H1 (cell line): ENCODE measurements around the gene SND1. TPM values are rescaled to one million over a fixed set of nuclear protein-coding genes. Genes with fewer than 3 reads are reported as not detected.

Experiments used
- CTCF ChIA-PET: fragments of 300-600 bp; sonication (Branson Sonifier 250); formaldehyde crosslinking; loops from one replicate; lab custom pipeline; 2021; ENCODE audit not compliant: partially characterized antibody; lab: Charles Lee
- POLR2A ChIA-PET: fragments of 300-600 bp; sonication (Branson Sonifier 250); formaldehyde crosslinking; loops from one replicate; lab custom pipeline; 2021; ENCODE audit warnings: inconsistent platforms; ENCODE audit not compliant: partially characterized antibody; lab: Charles Lee
- DNase-seq, 2 experiments: peaks; one replicate each; pipeline versions ENCODE4 v3.0.0 to v3.0.0-alpha.2; 2010 to 2022; ENCODE audit warnings: low spot score in 2 of 2, low read depth in 1 of 2, mixed read lengths in 1 of 2
- FAIRE-seq: peaks from 2 replicates; lab custom pipeline; 2011; peaks lifted over from hg19 to GRCh38; lab: Jason Lieb, UNC
- H2AFZ ChIP-seq: 2 replicates; pipeline ENCODE4 v1.8.1; 2012; ENCODE audit warnings: low read length, inconsistent platforms
- H2AK5ac ChIP-seq: 2 replicates; pipeline ENCODE4 v1.6.1; 2013; ENCODE audit warnings: low read depth, low read length
- H2BK120ac ChIP-seq: replicated peaks from 2 replicates; pipeline ENCODE3; 2013; ENCODE audit warnings: low read depth, low read length, inconsistent platforms
- H2BK12ac ChIP-seq: 2 replicates; pipeline ENCODE4 v1.6.1; 2013; ENCODE audit warnings: low read depth, low read length
- H2BK15ac ChIP-seq: 2 replicates; pipeline ENCODE4 v1.6.1; 2013; ENCODE audit warnings: low read length
- H2BK20ac ChIP-seq: 2 replicates; pipeline ENCODE4 v1.6.1; 2013; ENCODE audit warnings: low read length
- H2BK5ac ChIP-seq: 2 replicates; pipeline ENCODE4 v1.6.1; 2013; ENCODE audit warnings: low read depth, low read length
- H3K14ac ChIP-seq: 2 replicates; pipeline ENCODE4 v1.6.1; 2013; ENCODE audit warnings: inconsistent platforms; ENCODE audit not compliant: insufficient read length
- H3K18ac ChIP-seq: 2 replicates; pipeline ENCODE4 v1.6.1; 2013; ENCODE audit warnings: low read length; ENCODE audit errors: extremely low read depth
- H3K23ac ChIP-seq: 2 replicates; pipeline ENCODE4 v1.6.1; 2013; ENCODE audit warnings: inconsistent platforms; ENCODE audit not compliant: insufficient read length
- H3K23me2 ChIP-seq: 2 replicates; pipeline ENCODE4 v1.6.1; 2013; ENCODE audit warnings: low read depth, low read length
- H3K27ac ChIP-seq: 2 replicates; pipeline ENCODE4 v1.6.1; 2011; ENCODE audit warnings: low read depth, low read length, inconsistent platforms
- H3K27me3 ChIP-seq, 4 experiments: replicated peaks in 1 of 4; 1 replicate in 1 of 4; 2 replicates in 3 of 4; pipeline versions ENCODE4 v1.6.1 to v1.8.1; 2011 to 2013; ENCODE audit warnings: low read length in 3 of 4, mild to moderate bottlenecking in 3 of 4, inconsistent platforms in 2 of 4, mixed read lengths in 2 of 4, moderate library complexity in 1 of 4; ENCODE audit not compliant: control insufficient read depth in 3 of 4, insufficient read depth in 3 of 4; ENCODE audit errors: extremely low read depth in 1 of 4
- H3K36me3 ChIP-seq, 4 experiments: 2 replicates each; pipeline versions ENCODE4 v1.6.1 to v1.8.1; 2011 to 2013; ENCODE audit warnings: mild to moderate bottlenecking in 4 of 4, low read length in 3 of 4, moderate library complexity in 2 of 4, control low read depth in 1 of 4, inconsistent platforms in 1 of 4; ENCODE audit not compliant: insufficient read depth in 4 of 4, control insufficient read depth in 2 of 4
- H3K4ac ChIP-seq: replicated peaks from 2 replicates; pipeline ENCODE3; 2013; ENCODE audit warnings: low read length, low read depth, mixed read lengths, inconsistent platforms; ENCODE audit not compliant: insufficient read length
- H3K4me1 ChIP-seq, 4 experiments: replicated peaks in 1 of 4; 1 replicate in 1 of 4; 2 replicates in 3 of 4; pipeline versions ENCODE4 v1.6.1 to v1.8.1; 2011 to 2013; ENCODE audit warnings: low read length in 3 of 4, inconsistent platforms in 2 of 4, mixed read lengths in 1 of 4; ENCODE audit not compliant: insufficient read depth in 4 of 4, control insufficient read depth in 3 of 4
- H3K4me2 ChIP-seq, 2 experiments: 2 replicates each; pipeline versions ENCODE4 v1.6.1 to v1.8.1; 2011 to 2013; ENCODE audit warnings: low read depth in 2 of 2, low read length in 2 of 2, control low read depth in 1 of 2, inconsistent platforms in 1 of 2, mild to moderate bottlenecking in 1 of 2; ENCODE audit not compliant: insufficient read depth in 1 of 2
- H3K4me3 ChIP-seq, 4 experiments: fragments of 200-600, 300-600 bp in 1 of 4; sonication (generic), shearing (Covaris generic), sonication (Bioruptor Twin) in 1 of 4; 2 replicates each; pipeline versions ENCODE4 v1.5.1 to v1.8.1; 2011 to 2016; ENCODE audit warnings: low read length in 4 of 4, low read depth in 3 of 4, control low read depth in 2 of 4, inconsistent platforms in 2 of 4, mild to moderate bottlenecking in 2 of 4, mixed read lengths in 1 of 4, moderate library complexity in 1 of 4; ENCODE audit not compliant: insufficient read depth in 2 of 4; ENCODE audit errors: extremely low read depth in 1 of 4
- H3K56ac ChIP-seq: replicated peaks from 2 replicates; pipeline ENCODE3; 2013; ENCODE audit warnings: low read depth, mild to moderate bottlenecking, mixed read lengths, low read length, inconsistent platforms; ENCODE audit not compliant: insufficient read length
- H3K79me1 ChIP-seq: 2 replicates; pipeline ENCODE4 v1.6.1; 2013; ENCODE audit warnings: low read depth, low read length, control low read depth
- H3K79me2 ChIP-seq, 2 experiments: 2 replicates each; pipeline versions ENCODE4 v1.6.1 to v1.8.1; 2012 to 2013; ENCODE audit warnings: low read length in 2 of 2, mild to moderate bottlenecking in 2 of 2, inconsistent platforms in 1 of 2; ENCODE audit not compliant: insufficient read depth in 2 of 2, control insufficient read depth in 1 of 2
- H3K9ac ChIP-seq, 4 experiments: replicated peaks in 1 of 4; 1 replicate in 1 of 4; 2 replicates in 3 of 4; pipeline versions ENCODE4 v1.6.1 to v1.8.1; 2011 to 2013; ENCODE audit warnings: low read depth in 3 of 4, low read length in 3 of 4, control low read depth in 2 of 4, mild to moderate bottlenecking in 2 of 4, moderate library complexity in 2 of 4, inconsistent platforms in 1 of 4; ENCODE audit errors: extremely low read depth in 1 of 4
- H3K9me3 ChIP-seq, 2 experiments: 2 replicates each; pipeline versions ENCODE4 v1.6.1 to v1.8.1; 2012 to 2013; ENCODE audit warnings: mild to moderate bottlenecking in 2 of 2, moderate library complexity in 2 of 2, control low read depth in 1 of 2, inconsistent platforms in 1 of 2, low read depth in 1 of 2, low read length in 1 of 2, mixed read lengths in 1 of 2; ENCODE audit not compliant: insufficient read depth in 2 of 2
- H4K20me1 ChIP-seq, 2 experiments: replicated peaks in 1 of 2; 2 replicates each; pipeline versions ENCODE3 to v1.8.1; 2011 to 2013; ENCODE audit warnings: inconsistent platforms in 2 of 2, low read length in 2 of 2, mild to moderate bottlenecking in 1 of 2; ENCODE audit not compliant: insufficient read depth in 2 of 2, control insufficient read depth in 1 of 2
- H4K5ac ChIP-seq: 2 replicates; pipeline ENCODE4 v1.6.1; 2013; ENCODE audit warnings: low read length, low read depth, mixed read lengths, inconsistent platforms; ENCODE audit not compliant: insufficient read length
- H4K8ac ChIP-seq: 2 replicates; pipeline ENCODE4 v1.8.0; 2013; ENCODE audit warnings: mild to moderate bottlenecking, moderate library complexity, low read length, inconsistent platforms; ENCODE audit not compliant: insufficient read depth; ENCODE audit errors: extremely low read depth
- H4K91ac ChIP-seq: replicated peaks from 2 replicates; pipeline ENCODE3; 2013; ENCODE audit warnings: low read length, mixed read lengths, inconsistent platforms; ENCODE audit not compliant: insufficient read length
- BRCA1 ChIP-seq: IDR thresholded peaks from 2 replicates; pipeline ENCODE4 v1.6.1; 2012; ENCODE audit warnings: low read depth, low read length, improper control_type of control experiment
- CREB1 ChIP-seq: IDR thresholded peaks from 2 replicates; pipeline ENCODE4 v1.6.1; 2012; ENCODE audit warnings: inconsistent platforms
- JUND ChIP-seq: IDR thresholded peaks from 2 replicates; pipeline ENCODE4 v1.6.1; 2011; ENCODE audit warnings: mild to moderate bottlenecking, improper control_type of control experiment, low read length
- KDM1A ChIP-seq: fragments of 200-600, 300-600 bp; sonication (generic); IDR thresholded peaks from 2 replicates; pipeline ENCODE4 v1.7.1; 2016; ENCODE audit warnings: mild to moderate bottlenecking, low read length, borderline replicate concordance
- RFX5 ChIP-seq: IDR thresholded peaks from 2 replicates; pipeline ENCODE4 v1.6.1; 2011; ENCODE audit warnings: low read depth, low read length, improper control_type of control experiment, borderline replicate concordance
- SUZ12 ChIP-seq: fragments of 200-600 bp; sonication (generic); IDR thresholded peaks from 2 replicates; pipeline ENCODE4 v1.6.1; 2012; ENCODE audit warnings: mild to moderate bottlenecking, inconsistent platforms, low read length, moderate library complexity, mixed read lengths
- TAF1 ChIP-seq: IDR thresholded peaks from 2 replicates; pipeline ENCODE4 v1.6.1; 2011; ENCODE audit warnings: mild to moderate bottlenecking, low read depth, low read length
- WGBS, 2 experiments: shearing (Covaris generic) in 1 of 2; methylation state at CpG; one replicate each; pipeline versions ENCODE4 v1.1.6 to v1.1.7; 2013 to 2015; ENCODE audit warnings: low lambda C conversion rate in 2 of 2, mixed read lengths in 2 of 2, inconsistent platforms in 1 of 2, low coverage in 1 of 2, missing lambda C conversion rate in 1 of 2; ENCODE audit not compliant: insufficient replicate concordance in 2 of 2, insufficient coverage in 1 of 2, insufficient read length in 1 of 2; ENCODE audit errors: extremely low coverage in 1 of 2, missing lambda C conversion rate in 1 of 2; 5-methylcytosine and 5-hydroxymethylcytosine counted together
- polyA plus RNA-seq, 7 experiments: library from polyadenylated mRNA; depleted of rRNA in 3 of 7; stranded (reverse) in 5 of 7; unstranded in 2 of 7; fragments of >200 nt in 5 of 7; fragments of 200-250 nt in 2 of 7; gene quantifications; 1 replicate in 5 of 7; 2 replicates in 1 of 7; 4 replicates in 1 of 7; pipeline versions ENCODE4 v1.2.1 to v1.2.3, GENCODE V29; 2011 to 2013; ENCODE audit warnings: missing spikeins in 2 of 7, mixed read lengths in 2 of 7
- total RNA-seq: library from RNA; stranded (reverse); fragmentation: NEBNext Ultra II Directional; extraction: Animal tissue kit (Norgen Biotek cat#: 25700); gene quantifications from 2 replicates; pipeline ENCODE4 v1.2.1, GENCODE V29; 2021

The SND1 gene
- total and polyA plus RNA-seq, 2 of the 8 experiments (the other 6 are each of a cell fraction or from before 2014, with no cell fraction given) = 122 to 290 TPM

GRCh38 chr7:127612263-127612662 is 39.7 kb upstream of the SND1 start:
- Histone ChIP-seq H4K8ac (no peak overlapping the region), H2BK15ac (no peak overlapping the region), H3K9me3 (no peaks in the 10 kb centered on the region), H2AK5ac (no peak overlapping the region), H3K56ac (no peak overlapping the region), H3K23me2 (peaks cover 10% of the 10 kb centered on the region; the same call in 1 of the 2 replicates), H2BK20ac (no peak overlapping the region), H3K18ac (no peak overlapping the region), H3K4me1 (no peaks in the 10 kb centered on the region), H3K27ac (no peak overlapping the region), H3K79me1 (no peaks in the 10 kb centered on the region), H3K4ac (no peak overlapping the region), H2AFZ (no peak overlapping the region), H3K4me2 (no peak overlapping the region), H3K27me3 (peaks cover 0 to 10% (median 3%) of the 10 kb centered on the region in 4 experiments; a peak in 3 of 7 replicates), H3K9ac (no peak overlapping the region), H3K79me2 (no peaks in the 10 kb centered on the region), H2BK120ac (no peak overlapping the region), H2BK12ac (no peak overlapping the region), H3K4me3 (no peak overlapping the region), H3K14ac (no peak overlapping the region), H2BK5ac (no peak overlapping the region), H4K5ac (no peak overlapping the region), H4K91ac (no peak overlapping the region), H3K23ac (no peak overlapping the region), H3K36me3 (no peaks in the 10 kb centered on the region), H4K20me1 (peaks cover 0 to 2% of the 10 kb centered on the region in 2 experiments)
- 85% methylated on average over 1 of the region's 1 CpG; no CpG with 5 or more reads in 1 of the 2 experiments for WGBS, 2 experiments
- FAIRE-seq (no peak), DNase-seq (no peak)
- POLR2A ChIA-PET = no interaction called here
- CTCF ChIA-PET = interaction anchor here (1.1 to 9.2 kb wide), 2 partner anchors 16 to 23 kb away, joined by 4 to 115 read pairs; no protein-coding TSS in a partner anchor
- TF ChIP-seq SUZ12 (no peak), RFX5 (no peak), BRCA1 (no peak), KDM1A (no peak), JUND (no peak), TAF1 (no peak), CREB1 (no peak)
